Measurements from ENCODE around the gene CFH.

Gene CFH

GRCh38 chr1:196650403-196650802, 1.4 kb upstream of the CFH start:
- no peak overlapping the region for H3K9ac ChIP-seq
- TF ChIP-seq CTCF (conservative IDR thresholded peaks at IDR 0.05; ENCODE audit: low read depth, low read length) = no peak
- no peak overlapping the region for H2AFZ ChIP-seq (ENCODE audit: low read depth)

GRCh38 chr1:196651079-196651478, 764 bp upstream of the CFH start:
- Histone ChIP-seq H3K4me2 (no peak overlapping the region), H4K20me1 (ENCODE audit: insufficient read depth) (no peaks in the 10 kb centered on the region), H3K4me1 (ENCODE audit: low read depth, poor library complexity, severe bottlenecking) (peaks cover 16% of the 10 kb centered on the region), H3K4me3 (IDR thresholded peaks at IDR 0.05; ENCODE audit: insufficient read depth, low read depth, low read length) (no peak overlapping the region), H3K36me3 (ENCODE audit: insufficient read depth) (no peaks in the 10 kb centered on the region), H3K79me2 (ENCODE audit: insufficient read depth, low read depth) (no peaks in the 10 kb centered on the region), H3K9ac (no peak overlapping the region), H2AFZ (ENCODE audit: low read depth) (no peak overlapping the region), H3K27ac (no peak overlapping the region), H3K27me3 (ENCODE audit: insufficient read depth, low read depth) (no peaks in the 10 kb centered on the region)
- TF ChIP-seq CTCF (conservative IDR thresholded peaks at IDR 0.05; ENCODE audit: low read depth, low read length) = no peak

More at GRCh38 chr1:196650403-196650802, 1.4 kb upstream of the CFH start:
- no peaks in the 10 kb centered on the region for H3K79me2 ChIP-seq (ENCODE audit: insufficient read depth, low read depth)
- peaks cover 16% of the 10 kb centered on the region for H3K4me1 ChIP-seq (ENCODE audit: low read depth, poor library complexity, severe bottlenecking)
- no peak overlapping the region for H3K4me2 ChIP-seq
- H3K36me3 ChIP-seq (ENCODE audit: insufficient read depth) = no peaks in the 10 kb centered on the region
- H3K27me3 ChIP-seq (ENCODE audit: insufficient read depth, low read depth) = no peaks in the 10 kb centered on the region
- no peak overlapping the region for H3K27ac ChIP-seq
- H3K4me3 ChIP-seq (IDR thresholded peaks at IDR 0.05; ENCODE audit: insufficient read depth, low read depth, low read length) = no peak overlapping the region
- no peaks in the 10 kb centered on the region for H4K20me1 ChIP-seq (ENCODE audit: insufficient read depth)

GRCh38 chr1:196654271-196654670, 2.4 kb downstream of the CFH start:
- Histone ChIP-seq H3K36me3 (ENCODE audit: insufficient read depth) (no peaks in the 10 kb centered on the region), H3K4me2 (no peak overlapping the region), H4K20me1 (ENCODE audit: insufficient read depth) (no peaks in the 10 kb centered on the region), H3K4me1 (ENCODE audit: low read depth, poor library complexity, severe bottlenecking) (peaks cover 16% of the 10 kb centered on the region), H2AFZ (ENCODE audit: low read depth) (no peak overlapping the region), H3K9ac (no peak overlapping the region), H3K27me3 (ENCODE audit: insufficient read depth, low read depth) (no peaks in the 10 kb centered on the region), H3K4me3 (IDR thresholded peaks at IDR 0.05; ENCODE audit: insufficient read depth, low read depth, low read length) (no peak overlapping the region), H3K27ac (no peak overlapping the region), H3K79me2 (ENCODE audit: insufficient read depth, low read depth) (no peaks in the 10 kb centered on the region)
- TF ChIP-seq CTCF (conservative IDR thresholded peaks at IDR 0.05; ENCODE audit: low read depth, low read length) = no peak

- Histone ChIP-seq H3K9ac (no peak overlapping the region), H3K4me3 (IDR thresholded peaks at IDR 0.05; ENCODE audit: insufficient read depth, low read depth, low read length) (no peak overlapping the region), H3K4me2 (no peak overlapping the region), H4K20me1 (ENCODE audit: insufficient read depth) (no peaks in the 10 kb centered on the region), H3K27me3 (ENCODE audit: insufficient read depth, low read depth) (no peaks in the 10 kb centered on the region), H3K4me1 (ENCODE audit: low read depth, poor library complexity, severe bottlenecking) (peaks cover 16% of the 10 kb centered on the region), H2AFZ (ENCODE audit: low read depth) (no peak overlapping the region), H3K36me3 (ENCODE audit: insufficient read depth) (no peaks in the 10 kb centered on the region), H3K79me2 (ENCODE audit: insufficient read depth, low read depth) (no peaks in the 10 kb centered on the region), H3K27ac (no peak overlapping the region)
- TF ChIP-seq CTCF (conservative IDR thresholded peaks at IDR 0.05; ENCODE audit: low read depth, low read length) = no peak
Measured at GRCh38 chr1:196655071-196655470, 3.2 kb downstream of the CFH start.
